Upper lobe of left lung (tissue), 6 donors: ENCODE data around the gene KCTD1. TPM values are rescaled to one million over a fixed set of nuclear protein-coding genes. Genes with fewer than 3 reads are reported as not detected.

Experiments used
- ATAC-seq, 2 donors: fragments of 200-7000 bp; cut with Tn5 transposase; one replicate each; pipeline ENCODE4 v1.9.1; 2022; ENCODE audit warnings: mild to moderate bottlenecking in 2 of 2, moderate library complexity in 2 of 2; ENCODE audit not compliant: low FRiP score in 2 of 2
- DNase-seq, 2 donors: peaks; one replicate each; pipeline ENCODE4 v3.0.0-alpha.2; 2019 to 2020
- H3K27ac ChIP-seq, 4 donors: fragments of 200-600 bp; sonication (generic); one replicate each; pipeline ENCODE4 v1.5.1; 2016 to 2019
- H3K27me3 ChIP-seq, 4 donors: fragments of 200-600 bp; sonication (generic); one replicate each; pipeline ENCODE4 v1.5.1; 2017 to 2019
- H3K36me3 ChIP-seq, 4 donors: fragments of 200-600 bp; sonication (generic); one replicate each; pipeline ENCODE4 v1.5.1; 2016 to 2019
- H3K4me1 ChIP-seq, 4 donors: fragments of 200-600 bp; sonication (generic); one replicate each; pipeline ENCODE4 v1.5.1; 2018 to 2019
- H3K4me3 ChIP-seq, 4 donors: fragments of 200-600 bp; sonication (generic); one replicate each; pipeline ENCODE4 v1.5.1; 2017 to 2019; ENCODE audit warnings: mild to moderate bottlenecking in 2 of 4, moderate library complexity in 1 of 4
- H3K9me3 ChIP-seq, 4 donors: fragments of 200-600 bp; sonication (generic); one replicate each; pipeline ENCODE4 v1.5.1; 2018 to 2019
- CTCF ChIP-seq, 6 experiments: fragments of 450-650 bp in 4 of 6; fragments of 200-600 bp in 2 of 6; sonication (generic) in 2 of 6; IDR thresholded peaks; one replicate each; pipeline ENCODE4 v1.5.1; 2016 to 2019; ENCODE audit warnings: antibody characterized with exemption in 6 of 6
- EP300 ChIP-seq, 4 donors: sonication (generic); formaldehyde crosslinking; IDR thresholded peaks; one replicate each; pipeline ENCODE4 v1.5.1; 2017; ENCODE audit warnings: antibody characterized with exemption in 4 of 4, control low read depth in 2 of 4
- POLR2A ChIP-seq, 4 donors: fragments of 450-650 bp; IDR thresholded peaks; one replicate each; pipeline ENCODE4 v1.5.1; 2016 to 2017; ENCODE audit warnings: antibody characterized with exemption in 4 of 4, mild to moderate bottlenecking in 2 of 4
- POLR2AphosphoS5 ChIP-seq, 2 donors: sonication (generic); formaldehyde crosslinking; IDR thresholded peaks; one replicate each; pipeline ENCODE4 v1.5.1; 2017; ENCODE audit warnings: antibody characterized with exemption in 2 of 2
- WGBS, 2 donors: methylation state at CpG; one replicate each; pipeline ENCODE4 v1.1.5; 2017 to 2018; 5-methylcytosine and 5-hydroxymethylcytosine counted together
- total RNA-seq, 6 donors: library from RNA; depleted of rRNA in 4 of 6; stranded (reverse); fragments of >200 nt in 4 of 6; gene quantifications; one replicate each; pipeline versions ENCODE4 v1.1.0 to v1.2.1, GENCODE V29; 2016 to 2021
- donor health status: DM: no; HTN: no; CAD: no; lungs with moderate emphysema.
- donor health status: DM: no; HTN: yes; CAD: no; lungs with severe emphysema.

Gene KCTD1
- total RNA-seq, 6 donors from 2014 or later: 5.8 to 22.3 (median 14.1) TPM

- H3K4me1 ChIP-seq: peaks cover 1 to 7% (median 3%) of the 10 kb centered on the region in 4 donors
- DNase-seq (no peak), ATAC-seq (no peak)
- peaks cover 0 to 9% (median 2%) of the 10 kb centered on the region in 4 donors for H3K27me3 ChIP-seq
- H3K27ac ChIP-seq: no peak overlapping the region
- no peaks in the 10 kb centered on the region for H3K36me3 ChIP-seq
- WGBS, 2 donors: 78 to 90% methylated on average over 4 of the region's 4 CpGs
- no peak overlapping the region for H3K4me3 ChIP-seq
- H3K9me3 ChIP-seq: no peaks in the 10 kb centered on the region
- TF ChIP-seq POLR2AphosphoS5 (IDR thresholded peaks at IDR 0.05) (no peak), CTCF (IDR thresholded peaks at IDR 0.05) (no peak), EP300 (IDR thresholded peaks at IDR 0.05) (no peak), POLR2A (IDR thresholded peaks at IDR 0.05) (no peak)
Measured at GRCh38 chr18:26555804-26556553, 7.6 kb upstream of the KCTD1 start.

GRCh38 chr18:26553943-26554342 lies 5.6 kb upstream of the KCTD1 start:
- Histone ChIP-seq H3K9me3 (no peaks in the 10 kb centered on the region), H3K36me3 (no peaks in the 10 kb centered on the region), H3K4me3 (no peak overlapping the region), H3K4me1 (peaks cover 20 to 27% (median 23%) of the 10 kb centered on the region in 4 donors), H3K27me3 (peaks cover 0 to 25% (median 13%) of the 10 kb centered on the region in 4 donors), H3K27ac (no peak overlapping the region)
- TF ChIP-seq CTCF (IDR thresholded peaks at IDR 0.05) (no peak), POLR2A (IDR thresholded peaks at IDR 0.05) (no peak), EP300 (IDR thresholded peaks at IDR 0.05) (no peak), POLR2AphosphoS5 (IDR thresholded peaks at IDR 0.05) (no peak)
- ATAC-seq (no peak), DNase-seq (no peak)
- WGBS, 2 donors: 67 to 96% methylated on average over 1 of the region's 1 CpG

- Histone ChIP-seq H3K27me3 (peaks cover 0 to 26% (median 17%) of the 10 kb centered on the region in 4 donors), H3K36me3 (no peaks in the 10 kb centered on the region), H3K4me1 (peaks cover 27 to 48% (median 30%) of the 10 kb centered on the region in 4 donors), H3K27ac (no peak overlapping the region), H3K9me3 (no peaks in the 10 kb centered on the region), H3K4me3 (no peak overlapping the region)
- ATAC-seq (no peak), DNase-seq (no peak)
- TF ChIP-seq POLR2AphosphoS5 (IDR thresholded peaks at IDR 0.05): no peak
- TF ChIP-seq EP300 (IDR thresholded peaks at IDR 0.05): no peak
- no peak for TF ChIP-seq CTCF (IDR thresholded peaks at IDR 0.05)
- TF ChIP-seq POLR2A (IDR thresholded peaks at IDR 0.05): no peak
- 51 to 58% methylated on average over 4 of the region's 4 CpGs for WGBS, 2 donors
Measured at GRCh38 chr18:26551695-26552081, 3.3 kb upstream of the KCTD1 start.

- peaks cover 27 to 54% (median 31%) of the 10 kb centered on the region in 4 donors for H3K4me1 ChIP-seq
- peaks cover 0 to 26% (median 17%) of the 10 kb centered on the region in 4 donors for H3K27me3 ChIP-seq
- H3K4me3 ChIP-seq: peak overlapping the region in 2 of 4 donors; percentile 10 to 82
- no peaks in the 10 kb centered on the region for H3K9me3 ChIP-seq
- WGBS, 2 donors: 19 to 26% methylated on average over 20 to 24 of the region's 28 CpGs
- DNase-seq (no peak), ATAC-seq (no peak)
- no peaks in the 10 kb centered on the region for H3K36me3 ChIP-seq
- TF ChIP-seq POLR2AphosphoS5 (IDR thresholded peaks at IDR 0.05): no peak
- no peak for TF ChIP-seq POLR2A (IDR thresholded peaks at IDR 0.05)
- no peak for TF ChIP-seq CTCF (IDR thresholded peaks at IDR 0.05)
- TF ChIP-seq EP300 (IDR thresholded peaks at IDR 0.05): no peak
- H3K27ac ChIP-seq: no peak overlapping the region
Measured at GRCh38 chr18:26550998-26551694, 2.8 kb upstream of the KCTD1 start.
